Measurements from ENCODE around the gene SST. TPM values are rescaled to one million over a fixed set of nuclear protein-coding genes. Genes with fewer than 3 reads are reported as not detected.

Gene SST
- total and polyA plus RNA-seq, 2 of the 13 experiments (the other 11 are each of a cell fraction or from before 2014, with no cell fraction given), result not detected

DNA sequence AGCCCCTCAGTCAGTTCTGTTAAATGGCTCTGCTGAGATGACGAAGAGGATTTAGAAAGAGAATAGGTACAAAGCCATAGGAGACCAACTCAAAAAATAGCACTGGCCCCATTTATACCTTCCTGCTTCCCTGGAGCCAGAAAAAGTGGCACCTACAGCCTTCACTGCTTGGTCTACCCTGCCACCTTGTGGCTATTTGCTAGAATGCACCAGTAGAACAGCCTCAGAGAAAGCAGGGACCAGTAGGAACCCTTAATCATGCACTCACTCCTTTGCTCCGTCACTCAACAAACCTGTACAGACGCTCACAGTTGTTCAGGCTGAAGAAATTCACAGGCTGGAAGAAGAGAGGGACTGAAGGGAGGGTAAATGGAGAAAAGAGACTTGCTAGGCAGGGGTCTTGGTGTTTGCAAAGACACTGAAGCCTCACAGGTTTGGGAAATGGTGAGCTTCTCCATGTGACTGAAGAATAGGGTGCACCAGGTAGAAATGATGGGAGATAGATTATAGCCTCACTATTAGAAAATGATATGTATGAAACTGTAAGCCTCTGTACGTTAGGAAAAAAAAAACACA is 44.3 kb upstream of the SST start (continued):
- TF ChIP-seq HMGXB4 (CRISPR knock-in tag; IDR thresholded peaks at IDR 0.05; ENCODE audit: borderline replicate concordance in 1 of 2, low read depth in 1 of 2) (peak in 1 of 2 experiments; percentile 9; a peak in 1 of 4 replicates), ARID5B (CRISPR knock-in tag; IDR thresholded peaks at IDR 0.05) (0 out of 2 replicates have a peak, but pooled peaks have one; percentile 8), MAZ (IDR thresholded peaks at IDR 0.05; ENCODE audit: borderline replicate concordance, low read depth, low read length) (no peak), MAZ (CRISPR knock-in tag; IDR thresholded peaks at IDR 0.05; ENCODE audit: low read depth) (no peak), MIXL1 (CRISPR knock-in tag; IDR thresholded peaks at IDR 0.05) (peak; percentile 41; the same call in 1 of the 2 replicates)

DNA sequence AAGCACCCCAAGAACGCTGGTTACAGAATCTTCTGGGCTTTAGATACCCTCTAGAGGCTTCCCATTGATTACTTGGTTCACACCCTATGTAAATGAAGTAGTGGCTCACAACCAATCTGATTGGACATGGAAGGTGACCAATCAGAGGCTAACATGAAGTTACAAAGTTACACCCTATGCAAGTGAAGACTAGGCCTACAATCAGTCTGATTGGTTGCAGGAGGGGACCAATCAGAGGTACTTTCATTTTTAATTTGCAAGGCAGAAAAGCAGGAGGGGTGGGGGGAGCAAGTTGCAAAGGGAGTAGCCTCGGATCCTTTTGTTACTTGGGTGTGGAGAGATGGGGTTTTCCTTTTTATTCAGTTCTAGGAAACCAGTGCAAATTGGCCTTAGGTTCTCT is 43.3 kb upstream of the SST start:
- intact Hi-C loops (cut with micrococcal nuclease; ENCODE audit: unreplicated experiment) (no loop called here), in situ Hi-C loops (cut with HindIII; ENCODE audit: extremely low pct_ligation_motif_present, low pct_unique_long_range_greater_than_20kb) (loop anchor here (10.0 kb wide), 1 partner anchor 399 kb away; no protein-coding TSS in a partner anchor)
- peak; percentile 82 for ATAC-seq
- H3K9ac ChIP-seq (ENCODE audit: insufficient read depth, low read depth, low read length), result peak overlapping the region; percentile 35; the same call in 1 of the 2 replicates
- CTCF ChIA-PET (ENCODE audit: low intra/inter-chr PET ratio, low total read pairs), result interaction anchor here (0.7 to 2.9 kb wide), 5 partner anchors 34 to 493 kb away, joined by 3 to 21 read pairs (median 11); no protein-coding TSS in a partner anchor
- H3K36me3 ChIP-seq (replicated peaks in 1 of 2; ENCODE audit: control insufficient read depth in 1 of 2, insufficient read depth in 2 of 2, low read length in 2 of 2), result no peaks in the 10 kb centered on the region
- 24% methylated on average over 2 of the region's 2 CpGs for WGBS (ENCODE audit: low lambda C conversion rate)
- no peak overlapping the region for H2AFZ ChIP-seq (ENCODE audit: low read length)
- FAIRE-seq, result peak; percentile 30
- DNase-seq (ENCODE audit: low spot score), result peak; percentile 61
- H3K27me3 ChIP-seq (ENCODE audit: control insufficient read depth in 1 of 2, insufficient read depth in 2 of 2, low read length in 2 of 2), result no peaks in the 10 kb centered on the region
- BruUV-seq (replicated peaks), result no TSS peak
- H3K4me3 ChIP-seq (replicated peaks in 1 of 3; ENCODE audit: insufficient read depth in 1 of 3, low read depth in 2 of 3, low read length in 3 of 3), result peak overlapping the region; percentile 8 to 51 (median 35); a peak in 5 of 6 replicates
- H3K4me2 ChIP-seq (ENCODE audit: low read depth, low read length), result peak overlapping the region; percentile 91
- H3K4me1 ChIP-seq (ENCODE audit: insufficient read depth, low read length), result peaks cover 21% of the 10 kb centered on the region; the same call in 1 of the 2 replicates
- H3K27ac ChIP-seq (ENCODE audit: extremely low read length, insufficient read depth, low read length), result no peak overlapping the region
- POLR2A ChIA-PET, result no interaction called here
- no peaks in the 10 kb centered on the region for H4K20me1 ChIP-seq (ENCODE audit: insufficient read depth, low read length)
- no peaks in the 10 kb centered on the region for H3K79me2 ChIP-seq (ENCODE audit: insufficient read depth, low read length)
- no peaks in the 10 kb centered on the region for H3K9me3 ChIP-seq (ENCODE audit: low read length)
- TF ChIP-seq NFYC (CRISPR knock-in tag; IDR thresholded peaks at IDR 0.05) (peak; percentile 75), ZBTB26 (CRISPR knock-in tag; IDR thresholded peaks at IDR 0.05; ENCODE audit: borderline replicate concordance) (no peak), ZNF878 (CRISPR knock-in tag; IDR thresholded peaks at IDR 0.05) (no peak), ATF2 (CRISPR knock-in tag; IDR thresholded peaks at IDR 0.05) (no peak), ZSCAN9 (CRISPR knock-in tag; IDR thresholded peaks at IDR 0.05; ENCODE audit: borderline replicate concordance) (no peak)
- TF ChIP-seq, protein P1, sequence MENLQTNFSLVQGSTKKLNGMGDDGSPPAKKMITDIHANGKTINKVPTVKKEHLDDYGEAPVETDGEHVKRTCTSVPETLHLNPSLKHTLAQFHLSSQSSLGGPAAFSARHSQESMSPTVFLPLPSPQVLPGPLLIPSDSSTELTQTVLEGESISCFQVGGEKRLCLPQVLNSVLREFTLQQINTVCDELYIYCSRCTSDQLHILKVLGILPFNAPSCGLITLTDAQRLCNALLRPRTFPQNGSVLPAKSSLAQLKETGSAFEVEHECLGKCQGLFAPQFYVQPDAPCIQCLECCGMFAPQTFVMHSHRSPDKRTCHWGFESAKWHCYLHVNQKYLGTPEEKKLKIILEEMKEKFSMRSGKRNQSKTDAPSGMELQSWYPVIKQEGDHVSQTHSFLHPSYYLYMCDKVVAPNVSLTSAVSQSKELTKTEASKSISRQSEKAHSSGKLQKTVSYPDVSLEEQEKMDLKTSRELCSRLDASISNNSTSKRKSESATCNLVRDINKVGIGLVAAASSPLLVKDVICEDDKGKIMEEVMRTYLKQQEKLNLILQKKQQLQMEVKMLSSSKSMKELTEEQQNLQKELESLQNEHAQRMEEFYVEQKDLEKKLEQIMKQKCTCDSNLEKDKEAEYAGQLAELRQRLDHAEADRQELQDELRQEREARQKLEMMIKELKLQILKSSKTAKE (CRISPR knock-in tag; IDR thresholded peaks at IDR 0.05; ENCODE audit: borderline replicate concordance), result no peak

Measured in HepG2 (cell line).